ENCODE measurements around the gene HCN1.
"Not testable (repeated sequence)": the region's sequence is repeated elsewhere in the genome, so short reads cannot be mapped to it uniquely, and the experiment has no call there.

HCN1 gene

GRCh38 chr5:45512521-45512920, 183.7 kb downstream of the HCN1 start:
- no peak overlapping the region for H3K27ac ChIP-seq (ENCODE audit: poor library complexity, severe bottlenecking)
- no peak for DNase-seq (ENCODE audit: low spot score)
- ATAC-seq (ENCODE audit: low read depth): peak; percentile 50; the same call in 1 of the 3 replicates
- H3K9me3 ChIP-seq (ENCODE audit: severe bottlenecking): no peaks in the 10 kb centered on the region
- peaks cover 4% of the 10 kb centered on the region for H3K4me1 ChIP-seq (ENCODE audit: insufficient read depth, poor library complexity, severe bottlenecking)
- no peak for TF ChIP-seq CTCF (IDR thresholded peaks at IDR 0.05; ENCODE audit: poor library complexity, severe bottlenecking)
- H3K27me3 ChIP-seq (ENCODE audit: insufficient read depth, poor library complexity, severe bottlenecking): no peaks in the 10 kb centered on the region
- H3K4me3 ChIP-seq (ENCODE audit: severe bottlenecking): no peak overlapping the region
- no peaks in the 10 kb centered on the region for H3K36me3 ChIP-seq (ENCODE audit: low read depth)

- Histone ChIP-seq H3K27me3 (ENCODE audit: insufficient read depth, poor library complexity, severe bottlenecking) (no peaks in the 10 kb centered on the region), H3K9me3 (ENCODE audit: severe bottlenecking) (no peaks in the 10 kb centered on the region), H3K27ac (ENCODE audit: poor library complexity, severe bottlenecking) (no peak overlapping the region), H3K4me3 (ENCODE audit: severe bottlenecking) (no peak overlapping the region), H3K4me1 (ENCODE audit: insufficient read depth, poor library complexity, severe bottlenecking) (peaks cover 4% of the 10 kb centered on the region), H3K36me3 (ENCODE audit: low read depth) (no peaks in the 10 kb centered on the region)
- no peak for TF ChIP-seq CTCF (IDR thresholded peaks at IDR 0.05; ENCODE audit: poor library complexity, severe bottlenecking)
- DNase-seq (ENCODE audit: low spot score) (no peak), ATAC-seq (ENCODE audit: low read depth) (no peak)
Measured at GRCh38 chr5:45509371-45509770, 186.8 kb downstream of the HCN1 start.

- no peaks in the 10 kb centered on the region for H3K9me3 ChIP-seq (ENCODE audit: severe bottlenecking)
Measured at GRCh38 chr5:45508135-45508534, 188.0 kb downstream of the HCN1 start.

GRCh38 chr5:45507178-45507577, 189.0 kb downstream of the HCN1 start:
- no peaks in the 10 kb centered on the region for H3K4me1 ChIP-seq (ENCODE audit: insufficient read depth, poor library complexity, severe bottlenecking)
- H3K36me3 ChIP-seq (ENCODE audit: low read depth): no peaks in the 10 kb centered on the region
- no peak overlapping the region for H3K4me3 ChIP-seq (ENCODE audit: severe bottlenecking)
- ATAC-seq (ENCODE audit: low read depth) (no peak), DNase-seq (ENCODE audit: low spot score) (no peak)
- H3K27ac ChIP-seq (ENCODE audit: poor library complexity, severe bottlenecking): no peak overlapping the region
- H3K27me3 ChIP-seq (ENCODE audit: insufficient read depth, poor library complexity, severe bottlenecking): no peaks in the 10 kb centered on the region
- TF ChIP-seq CTCF (IDR thresholded peaks at IDR 0.05; ENCODE audit: poor library complexity, severe bottlenecking): no peak
- no peaks in the 10 kb centered on the region for H3K9me3 ChIP-seq (ENCODE audit: severe bottlenecking)

More at GRCh38 chr5:45508135-45508534, 188.0 kb downstream of the HCN1 start:
- H3K27me3 ChIP-seq (ENCODE audit: insufficient read depth, poor library complexity, severe bottlenecking): no peaks in the 10 kb centered on the region
- H3K36me3 ChIP-seq (ENCODE audit: low read depth): no peaks in the 10 kb centered on the region
- H3K27ac ChIP-seq (ENCODE audit: poor library complexity, severe bottlenecking): no peak overlapping the region
- DNase-seq (ENCODE audit: low spot score) (no peak), ATAC-seq (ENCODE audit: low read depth) (no peak)
- TF ChIP-seq CTCF (IDR thresholded peaks at IDR 0.05; ENCODE audit: poor library complexity, severe bottlenecking): no peak
- H3K4me3 ChIP-seq (ENCODE audit: severe bottlenecking): no peak overlapping the region
- H3K4me1 ChIP-seq (ENCODE audit: insufficient read depth, poor library complexity, severe bottlenecking): peaks cover 4% of the 10 kb centered on the region

- H3K9me3 ChIP-seq (ENCODE audit: severe bottlenecking); H3K4me3 ChIP-seq (ENCODE audit: severe bottlenecking); ATAC-seq (ENCODE audit: low read depth); H3K27ac ChIP-seq (ENCODE audit: poor library complexity, severe bottlenecking); H3K36me3 ChIP-seq (ENCODE audit: low read depth); H3K4me1 ChIP-seq (ENCODE audit: insufficient read depth, poor library complexity, severe bottlenecking); DNase-seq (ENCODE audit: low spot score); H3K27me3 ChIP-seq (ENCODE audit: insufficient read depth, poor library complexity, severe bottlenecking): not testable (repeated sequence)
Measured at GRCh38 chr5:45499006-45499405, 197.2 kb downstream of the HCN1 start.

Measured in RWPE2 (cell line).